Activated T-helper 9 cell treated with anti-CD3 and anti-CD28 coated beads, Interleukin-2, amount 50 U/mL, for 16 hours (primary cell): ENCODE data around the gene KIAA1671.
"Not testable (repeated sequence)": the region's sequence is repeated elsewhere in the genome, so short reads cannot be mapped to it uniquely, and the experiment has no call there.

Experiments
- DNase-seq: peaks from one replicate; pipeline ENCODE4 v3.0.0-alpha.2; 2020; ENCODE audit warnings: low read depth

Gene KIAA1671

DNA sequence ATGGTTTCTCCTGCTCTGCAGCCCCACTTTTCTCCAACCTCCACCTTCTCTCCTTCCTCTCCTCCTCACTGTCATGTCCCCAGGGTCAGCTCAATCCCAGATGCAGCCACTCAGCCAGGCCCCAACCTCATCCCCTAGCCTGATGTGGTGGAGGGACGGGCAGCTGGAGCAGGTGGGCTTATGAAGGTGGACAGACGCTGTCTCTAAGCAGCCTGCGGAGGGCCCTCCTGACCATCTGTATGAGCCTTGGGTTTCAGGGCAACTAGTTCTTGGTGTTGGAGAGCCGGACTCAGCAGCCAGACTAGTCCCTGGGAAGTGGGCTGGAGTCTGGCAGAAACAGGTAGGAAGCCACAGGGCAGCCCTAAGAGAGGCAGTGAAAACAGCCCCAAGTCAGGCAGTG is 285.0 kb downstream of the KIAA1671 start:
- DNase-seq, result no peak

DNA sequence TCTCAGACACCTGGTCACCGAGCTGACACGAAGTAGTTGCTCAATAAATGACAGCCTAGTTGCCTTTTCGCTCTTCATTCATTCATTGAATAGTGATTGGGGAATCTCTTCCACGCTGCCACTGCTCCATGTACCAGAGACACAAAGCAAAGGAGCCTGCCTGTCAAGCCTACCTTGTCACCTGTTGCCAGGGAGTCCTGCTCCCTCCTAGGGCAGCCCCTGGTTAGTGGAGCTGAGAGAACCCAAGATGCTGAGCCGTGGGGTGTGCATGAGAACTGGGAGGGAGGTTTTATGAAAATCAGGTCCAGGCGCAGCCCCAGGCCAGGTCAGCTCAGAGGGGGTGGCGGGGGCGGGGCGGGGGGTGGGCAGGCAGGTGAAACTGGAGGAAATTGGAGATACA is 285.5 kb downstream of the KIAA1671 start:
- DNase-seq, result not testable (repeated sequence)
